ENCODE measurements around the gene LRP5.

LRP5 gene

DNA sequence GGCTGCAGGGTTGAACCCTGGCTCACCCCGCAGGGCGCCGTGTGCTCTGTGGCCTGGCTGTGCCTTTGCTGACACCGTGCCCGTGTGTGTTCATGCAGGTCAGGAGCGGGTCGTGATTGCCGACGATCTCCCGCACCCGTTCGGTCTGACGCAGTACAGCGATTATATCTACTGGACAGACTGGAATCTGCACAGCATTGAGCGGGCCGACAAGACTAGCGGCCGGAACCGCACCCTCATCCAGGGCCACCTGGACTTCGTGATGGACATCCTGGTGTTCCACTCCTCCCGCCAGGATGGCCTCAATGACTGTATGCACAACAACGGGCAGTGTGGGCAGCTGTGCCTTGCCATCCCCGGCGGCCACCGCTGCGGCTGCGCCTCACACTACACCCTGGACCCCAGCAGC is 101.2 kb downstream of the LRP5 start:
- H3K4me1 ChIP-seq: no peaks in the 10 kb centered on the region
- no peaks in the 10 kb centered on the region for H3K27me3 ChIP-seq (ENCODE audit: control insufficient read depth, insufficient read depth, low read length)
- H3K27ac ChIP-seq: no peak overlapping the region
- no peak overlapping the region for H3K9ac ChIP-seq
- no peak for TF ChIP-seq CTCF (IDR thresholded peaks at IDR 0.05)
- no peak overlapping the region for H2AFZ ChIP-seq
- H3K4me3 ChIP-seq (ENCODE audit: low read depth, low read length): no peak overlapping the region
- no peaks in the 10 kb centered on the region for H3K79me2 ChIP-seq
- H3K36me3 ChIP-seq (ENCODE audit: control insufficient read depth, insufficient read depth, low read length): no peaks in the 10 kb centered on the region
- no peak overlapping the region for H3K4me2 ChIP-seq (ENCODE audit: low read length)
- no peaks in the 10 kb centered on the region for H3K9me3 ChIP-seq (ENCODE audit: control insufficient read depth, low read length)

DNA sequence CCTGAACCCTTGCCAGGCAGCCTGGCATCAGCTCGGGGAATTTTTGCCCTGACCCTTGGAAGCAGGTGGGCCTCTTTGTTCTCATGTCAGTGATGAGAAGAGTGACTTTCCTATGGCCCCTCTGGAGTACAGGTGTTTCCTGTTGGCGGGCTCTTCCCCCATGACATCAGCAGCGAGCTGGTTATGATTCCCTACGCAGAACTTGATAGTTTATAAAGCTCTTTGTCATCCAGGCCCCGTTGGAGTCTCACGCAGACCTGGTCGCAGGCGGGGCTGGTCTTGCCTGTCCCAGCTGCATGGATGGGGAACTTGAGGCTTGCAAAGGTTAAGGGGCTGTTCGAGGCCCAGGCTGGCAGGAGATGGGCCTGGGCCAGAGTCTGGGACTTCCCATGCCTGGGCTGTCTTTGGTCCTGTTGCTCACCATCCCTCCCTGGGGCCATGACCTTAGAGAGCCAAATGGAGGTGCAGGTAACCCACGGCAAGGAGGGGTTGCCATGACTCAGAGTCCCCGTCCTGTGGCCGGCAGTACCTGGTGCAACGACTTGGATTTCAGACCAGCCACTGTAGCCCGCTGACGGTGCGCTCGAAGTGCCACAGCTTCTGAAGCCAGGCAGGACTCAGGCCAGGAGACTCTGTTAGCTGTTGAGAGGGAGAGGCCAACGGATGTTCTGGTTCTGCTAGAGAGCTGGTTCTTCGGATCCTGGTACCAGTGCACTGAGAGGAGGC is 102.3 kb downstream of the LRP5 start:
- no peaks in the 10 kb centered on the region for H3K36me3 ChIP-seq (ENCODE audit: control insufficient read depth, insufficient read depth, low read length)
- no peak overlapping the region for H3K4me3 ChIP-seq (ENCODE audit: low read depth, low read length)
- no peak overlapping the region for H3K9ac ChIP-seq
- no peaks in the 10 kb centered on the region for H3K27me3 ChIP-seq (ENCODE audit: control insufficient read depth, insufficient read depth, low read length)
- H2AFZ ChIP-seq: no peak overlapping the region
- H3K9me3 ChIP-seq (ENCODE audit: control insufficient read depth, low read length): no peaks in the 10 kb centered on the region
- no peak overlapping the region for H3K27ac ChIP-seq
- no peaks in the 10 kb centered on the region for H3K4me1 ChIP-seq
- no peak overlapping the region for H3K4me2 ChIP-seq (ENCODE audit: low read length)
- no peak for TF ChIP-seq CTCF (IDR thresholded peaks at IDR 0.05)
- no peaks in the 10 kb centered on the region for H3K79me2 ChIP-seq

GRCh38 chr11:68416070-68416578 is 103.7 kb downstream of the LRP5 start:
- TF ChIP-seq CTCF (IDR thresholded peaks at IDR 0.05): no peak
- Histone ChIP-seq H3K27ac (no peak overlapping the region), H3K4me2 (ENCODE audit: low read length) (no peak overlapping the region), H3K4me3 (ENCODE audit: low read depth, low read length) (no peak overlapping the region), H3K36me3 (ENCODE audit: control insufficient read depth, insufficient read depth, low read length) (no peaks in the 10 kb centered on the region), H3K9me3 (ENCODE audit: control insufficient read depth, low read length) (no peaks in the 10 kb centered on the region), H3K4me1 (no peaks in the 10 kb centered on the region), H3K9ac (no peak overlapping the region), H2AFZ (no peak overlapping the region), H3K27me3 (ENCODE audit: control insufficient read depth, insufficient read depth, low read length) (no peaks in the 10 kb centered on the region), H3K79me2 (no peaks in the 10 kb centered on the region)

- no peak for TF ChIP-seq CTCF (IDR thresholded peaks at IDR 0.05)
- H3K9ac ChIP-seq: no peak overlapping the region
- no peaks in the 10 kb centered on the region for H3K36me3 ChIP-seq (ENCODE audit: control insufficient read depth, insufficient read depth, low read length)
- no peaks in the 10 kb centered on the region for H3K4me1 ChIP-seq
- H3K4me3 ChIP-seq (ENCODE audit: low read depth, low read length): no peak overlapping the region
- H3K4me2 ChIP-seq (ENCODE audit: low read length): no peak overlapping the region
- no peaks in the 10 kb centered on the region for H3K27me3 ChIP-seq (ENCODE audit: control insufficient read depth, insufficient read depth, low read length)
- H2AFZ ChIP-seq: no peak overlapping the region
- H3K9me3 ChIP-seq (ENCODE audit: control insufficient read depth, low read length): no peaks in the 10 kb centered on the region
- H3K79me2 ChIP-seq: no peaks in the 10 kb centered on the region
- H3K27ac ChIP-seq: no peak overlapping the region
Measured at GRCh38 chr11:68418648-68419047, 106.3 kb downstream of the LRP5 start.

GRCh38 chr11:68420171-68420570 is 107.8 kb downstream of the LRP5 start:
- H2AFZ ChIP-seq: no peak overlapping the region
- H3K9ac ChIP-seq: no peak overlapping the region
- no peaks in the 10 kb centered on the region for H3K9me3 ChIP-seq (ENCODE audit: control insufficient read depth, low read length)
- H3K27me3 ChIP-seq (ENCODE audit: control insufficient read depth, insufficient read depth, low read length): no peaks in the 10 kb centered on the region
- H3K4me3 ChIP-seq (ENCODE audit: low read depth, low read length): no peak overlapping the region
- H3K4me1 ChIP-seq: no peaks in the 10 kb centered on the region
- no peak for TF ChIP-seq CTCF (IDR thresholded peaks at IDR 0.05)
- no peaks in the 10 kb centered on the region for H3K36me3 ChIP-seq (ENCODE audit: control insufficient read depth, insufficient read depth, low read length)
- H3K27ac ChIP-seq: no peak overlapping the region
- H3K79me2 ChIP-seq: no peaks in the 10 kb centered on the region
- H3K4me2 ChIP-seq (ENCODE audit: low read length): no peak overlapping the region
